Trophoblast cell (in vitro differentiated cells and primary cell): ENCODE results near the gene SMIM36.

ENCODE experiments used
- DNase-seq, 2 donors: peaks; one replicate each; pipeline ENCODE4 v3.0.0-alpha.2; 2016
- H2AFZ ChIP-seq: 2 replicates; pipeline ENCODE4 v1.6.1; 2013; ENCODE audit warnings: low read length, moderate library complexity, mild to moderate bottlenecking; ENCODE audit not compliant: insufficient read depth, poor library complexity
- H2AK5ac ChIP-seq: 2 replicates; pipeline ENCODE4 v1.6.1; 2013; ENCODE audit warnings: mild to moderate bottlenecking, low read length
- H2BK120ac ChIP-seq: 2 replicates; pipeline ENCODE4 v1.6.1; 2013; ENCODE audit warnings: low read length, mild to moderate bottlenecking, moderate library complexity; ENCODE audit not compliant: insufficient read depth, poor library complexity
- H2BK12ac ChIP-seq: 2 replicates; pipeline ENCODE4 v1.6.1; 2013; ENCODE audit warnings: mild to moderate bottlenecking, low read length, moderate library complexity
- H2BK5ac ChIP-seq: 2 replicates; pipeline ENCODE4 v1.6.1; 2013; ENCODE audit warnings: low read length, low read depth, moderate library complexity, mild to moderate bottlenecking; ENCODE audit not compliant: poor library complexity
- H3K14ac ChIP-seq: 2 replicates; pipeline ENCODE4 v1.6.1; 2013; ENCODE audit warnings: mild to moderate bottlenecking, low read length
- H3K18ac ChIP-seq: 2 replicates; pipeline ENCODE4 v1.6.1; 2013; ENCODE audit warnings: mild to moderate bottlenecking, low read length
- H3K23ac ChIP-seq: 2 replicates; pipeline ENCODE4 v1.6.1; 2013; ENCODE audit warnings: low read length
- H3K27ac ChIP-seq: 2 replicates; pipeline ENCODE4 v1.5.1; 2013; ENCODE audit warnings: low read depth, mild to moderate bottlenecking, inconsistent platforms, low read length, moderate library complexity
- H3K27me3 ChIP-seq: 2 replicates; pipeline ENCODE4 v1.6.1; 2013; ENCODE audit warnings: inconsistent platforms, mild to moderate bottlenecking, low read length, moderate library complexity; ENCODE audit not compliant: insufficient read depth
- H3K36me3 ChIP-seq, 2 experiments: 1 replicate in 1 of 2; 2 replicates in 1 of 2; pipeline ENCODE4 v1.6.1; 2013; ENCODE audit warnings: low read length in 2 of 2, mild to moderate bottlenecking in 2 of 2, moderate library complexity in 1 of 2; ENCODE audit not compliant: insufficient read depth in 2 of 2, control insufficient read depth in 1 of 2
- H3K4ac ChIP-seq: 2 replicates; pipeline ENCODE4 v1.6.1; 2013; ENCODE audit warnings: low read depth, mild to moderate bottlenecking, low read length, moderate library complexity
- H3K4me1 ChIP-seq, 2 experiments: 1 replicate in 1 of 2; 2 replicates in 1 of 2; pipeline ENCODE4 v1.6.1; 2013; ENCODE audit warnings: low read length in 2 of 2, mild to moderate bottlenecking in 2 of 2, moderate library complexity in 1 of 2; ENCODE audit not compliant: insufficient read depth in 2 of 2, control insufficient read depth in 1 of 2
- H3K4me2 ChIP-seq: 2 replicates; pipeline ENCODE4 v1.6.1; 2013; ENCODE audit warnings: inconsistent platforms, mild to moderate bottlenecking, low read length, moderate library complexity
- H3K4me3 ChIP-seq: 2 replicates; pipeline ENCODE4 v1.5.1; 2013; ENCODE audit warnings: mild to moderate bottlenecking, low read depth, low read length, inconsistent platforms
- H3K79me1 ChIP-seq: one replicate; pipeline ENCODE4 v1.6.1; 2013; ENCODE audit warnings: low read length
- H3K79me2 ChIP-seq: 2 replicates; pipeline ENCODE4 v1.6.1; 2013; ENCODE audit warnings: low read length, mild to moderate bottlenecking; ENCODE audit not compliant: control insufficient read depth, insufficient read depth, poor library complexity
- H3K9ac ChIP-seq: 2 replicates; pipeline ENCODE4 v1.6.1; 2013; ENCODE audit warnings: mild to moderate bottlenecking, low read length
- H3K9me3 ChIP-seq: 2 replicates; pipeline ENCODE4 v1.6.1; 2013; ENCODE audit warnings: low read depth, mild to moderate bottlenecking, control low read depth, inconsistent platforms, low read length; ENCODE audit not compliant: insufficient read depth
- H4K12ac ChIP-seq: 2 replicates; pipeline ENCODE4 v1.6.1; 2013; ENCODE audit warnings: low read depth, mild to moderate bottlenecking, low read length, moderate library complexity
- H4K8ac ChIP-seq: 2 replicates; pipeline ENCODE4 v1.6.1; 2013; ENCODE audit warnings: low read depth, mild to moderate bottlenecking, low read length, moderate library complexity
- H4K91ac ChIP-seq: one replicate; pipeline ENCODE4 v1.6.1; 2013; ENCODE audit warnings: low read depth, mild to moderate bottlenecking, low read length, moderate library complexity
- WGBS: extraction: QIAGEN DNeasy Blood & Tissue Kit; methylation state at CpG from one replicate; pipeline ENCODE4 v1.1.7; 2013; ENCODE audit warnings: missing lambda C conversion rate; ENCODE audit not compliant: insufficient read length, insufficient coverage; ENCODE audit errors: extremely low coverage; 5-methylcytosine and 5-hydroxymethylcytosine counted together

Gene SMIM36

GRCh38 chr17:55427587-55427882 lies 83.7 kb downstream of the SMIM36 start:
- no peak overlapping the region for H3K4me3 ChIP-seq
- H2BK12ac ChIP-seq: no peak overlapping the region
- no peak overlapping the region for H2AFZ ChIP-seq
- H3K79me2 ChIP-seq: no peaks in the 10 kb centered on the region
- H4K91ac ChIP-seq: no peak overlapping the region
- H3K18ac ChIP-seq: no peak overlapping the region
- no peak overlapping the region for H3K14ac ChIP-seq
- no peak overlapping the region for H3K23ac ChIP-seq
- no peak overlapping the region for H3K9ac ChIP-seq
- H3K27me3 ChIP-seq: no peaks in the 10 kb centered on the region
- peaks cover 5% of the 10 kb centered on the region for H3K79me1 ChIP-seq
- no peak overlapping the region for H3K4ac ChIP-seq
- H4K12ac ChIP-seq: no peak overlapping the region
- WGBS: no CpG with 5 or more reads among the region's 2 CpGs
- no peak overlapping the region for H3K4me2 ChIP-seq
- no peak overlapping the region for H3K27ac ChIP-seq
- peaks cover 1 to 4% of the 10 kb centered on the region in 2 experiments for H3K4me1 ChIP-seq
- H2BK120ac ChIP-seq: no peak overlapping the region
- H4K8ac ChIP-seq: no peak overlapping the region
- H3K36me3 ChIP-seq: no peaks in the 10 kb centered on the region
- peak overlapping the region; percentile 72 for H2AK5ac ChIP-seq
- no peak for DNase-seq
- H3K9me3 ChIP-seq: no peaks in the 10 kb centered on the region
- H2BK5ac ChIP-seq: no peak overlapping the region

GRCh38 chr17:55426851-55427586 lies 84.2 kb downstream of the SMIM36 start:
- WGBS: no CpG with 5 or more reads among the region's 2 CpGs
- H3K4me3 ChIP-seq: no peak overlapping the region
- H2AFZ ChIP-seq: no peak overlapping the region
- H3K79me2 ChIP-seq: no peaks in the 10 kb centered on the region
- H3K27ac ChIP-seq: no peak overlapping the region
- H3K4ac ChIP-seq: no peak overlapping the region
- no peak overlapping the region for H3K14ac ChIP-seq
- no peak overlapping the region for H3K9ac ChIP-seq
- peaks cover 0 to 3% of the 10 kb centered on the region in 2 experiments for H3K4me1 ChIP-seq
- peak; percentile 12 to 60 for DNase-seq
- H3K23ac ChIP-seq: no peak overlapping the region
- no peak overlapping the region for H3K4me2 ChIP-seq
- no peaks in the 10 kb centered on the region for H3K36me3 ChIP-seq
- H2BK120ac ChIP-seq: no peak overlapping the region
- no peak overlapping the region for H2BK5ac ChIP-seq
- H3K18ac ChIP-seq: no peak overlapping the region
- H3K79me1 ChIP-seq: peaks cover 4% of the 10 kb centered on the region
- no peak overlapping the region for H2AK5ac ChIP-seq
- H3K9me3 ChIP-seq: no peaks in the 10 kb centered on the region
- H4K12ac ChIP-seq: no peak overlapping the region
- no peak overlapping the region for H2BK12ac ChIP-seq
- H4K8ac ChIP-seq: no peak overlapping the region
- no peaks in the 10 kb centered on the region for H3K27me3 ChIP-seq
- H4K91ac ChIP-seq: no peak overlapping the region

DNA sequence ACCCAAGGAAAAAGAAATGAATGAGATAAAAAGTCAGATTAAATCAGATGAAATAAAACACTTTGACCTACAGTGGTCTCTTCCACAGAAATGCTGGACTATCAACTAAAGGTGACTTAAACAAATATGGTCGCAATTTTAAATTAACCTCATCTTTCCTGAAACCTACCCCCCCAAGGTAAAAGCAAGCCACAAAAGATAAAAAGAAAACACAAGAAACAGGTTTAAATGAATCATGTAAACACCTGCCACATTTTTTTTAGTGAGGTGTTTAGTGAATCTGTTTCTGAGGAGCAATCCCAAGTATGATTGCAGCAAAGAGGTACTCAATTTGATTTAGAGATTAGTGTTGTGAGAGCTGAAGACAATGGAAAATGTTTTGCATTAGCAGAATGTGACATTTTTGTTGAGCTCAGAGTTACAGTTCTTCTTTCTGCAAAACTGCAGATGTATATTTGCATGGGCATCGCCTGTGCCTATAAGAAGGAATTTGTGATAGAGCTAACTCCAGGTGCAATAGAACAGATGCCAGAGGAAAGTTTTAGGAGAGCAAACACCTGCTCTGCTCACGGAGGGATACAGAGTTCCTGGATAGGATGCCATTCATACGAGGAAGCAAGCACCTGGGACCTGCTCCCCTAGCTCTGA lies 86.2 kb downstream of the SMIM36 start:
- H3K4me1 ChIP-seq: peaks cover 0 to 3% of the 10 kb centered on the region in 2 experiments
- no peak overlapping the region for H3K9ac ChIP-seq
- no peaks in the 10 kb centered on the region for H3K27me3 ChIP-seq
- H2BK12ac ChIP-seq: no peak overlapping the region
- H3K4me2 ChIP-seq: no peak overlapping the region
- H4K8ac ChIP-seq: no peak overlapping the region
- WGBS: no CpG with 5 or more reads among the region's 4 CpGs
- no peak for DNase-seq
- no peak overlapping the region for H3K4ac ChIP-seq
- H3K79me1 ChIP-seq: peaks cover 14% of the 10 kb centered on the region
- no peak overlapping the region for H3K27ac ChIP-seq
- no peaks in the 10 kb centered on the region for H3K9me3 ChIP-seq
- peaks cover 9% of the 10 kb centered on the region for H3K79me2 ChIP-seq
- no peak overlapping the region for H2BK120ac ChIP-seq
- no peak overlapping the region for H3K14ac ChIP-seq
- no peak overlapping the region for H2AFZ ChIP-seq
- H4K12ac ChIP-seq: no peak overlapping the region
- H3K4me3 ChIP-seq: no peak overlapping the region
- no peak overlapping the region for H2AK5ac ChIP-seq
- no peak overlapping the region for H4K91ac ChIP-seq
- H3K18ac ChIP-seq: no peak overlapping the region
- no peak overlapping the region for H2BK5ac ChIP-seq
- H3K36me3 ChIP-seq: no peaks in the 10 kb centered on the region
- H3K23ac ChIP-seq: no peak overlapping the region

DNA sequence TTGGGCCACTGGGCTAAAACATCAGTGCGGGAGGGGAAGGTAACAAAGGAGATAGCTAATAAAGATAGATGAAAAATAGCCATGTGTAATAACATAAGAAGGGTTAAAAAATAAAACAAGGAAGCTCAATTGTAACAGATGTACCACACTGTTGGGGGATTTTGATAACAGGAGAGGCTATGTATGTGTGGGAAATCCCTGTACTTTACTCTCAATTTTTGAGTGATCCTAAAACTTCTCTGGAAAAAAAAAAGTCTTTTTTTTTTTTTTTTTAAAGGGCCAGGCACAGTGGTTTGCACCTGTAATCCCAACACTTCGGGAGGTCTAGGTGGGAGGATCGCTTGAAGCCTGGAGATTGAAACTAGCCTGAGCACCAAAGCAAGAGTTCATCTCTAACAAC lies 87.7 kb downstream of the SMIM36 start:
- no peak overlapping the region for H2AK5ac ChIP-seq
- H2BK120ac ChIP-seq: no peak overlapping the region
- H3K14ac ChIP-seq: no peak overlapping the region
- no peaks in the 10 kb centered on the region for H3K9me3 ChIP-seq
- no peak overlapping the region for H3K27ac ChIP-seq
- no peak overlapping the region for H2AFZ ChIP-seq
- H3K18ac ChIP-seq: no peak overlapping the region
- no peak overlapping the region for H3K4me2 ChIP-seq
- H2BK5ac ChIP-seq: no peak overlapping the region
- H4K8ac ChIP-seq: no peak overlapping the region
- no peaks in the 10 kb centered on the region for H3K36me3 ChIP-seq
- no peak overlapping the region for H3K4me3 ChIP-seq
- peaks cover 0 to 5% of the 10 kb centered on the region in 2 experiments for H3K4me1 ChIP-seq
- no peak overlapping the region for H4K91ac ChIP-seq
- H3K79me2 ChIP-seq: peaks cover 9% of the 10 kb centered on the region
- H2BK12ac ChIP-seq: no peak overlapping the region
- no peak overlapping the region for H3K4ac ChIP-seq
- no peak overlapping the region for H4K12ac ChIP-seq
- H3K9ac ChIP-seq: no peak overlapping the region
- no CpG with 5 or more reads among the region's 3 CpGs for WGBS
- no peak overlapping the region for H3K23ac ChIP-seq
- H3K27me3 ChIP-seq: no peaks in the 10 kb centered on the region
- H3K79me1 ChIP-seq: peaks cover 14% of the 10 kb centered on the region
- no peak for DNase-seq
